ENCODE measurements around the gene PRDM16. TPM values are rescaled to one million over a fixed set of nuclear protein-coding genes. Genes with fewer than 3 reads are reported as not detected.

The PRDM16 gene
- total and polyA plus RNA-seq, 2 of the 8 experiments (the other 6 are each of a cell fraction or from before 2014, with no cell fraction given) = 0.39 to 0.43 TPM

GRCh38 chr1:3217181-3217641 is 148.2 kb downstream of the PRDM16 start (continued):
- TF ChIP-seq PHF8 (conservative IDR thresholded peaks at IDR 0.05; ENCODE audit: low read depth, low read length) = no peak
- TF ChIP-seq CEBPB (IDR thresholded peaks at IDR 0.05; ENCODE audit: low read depth, low read length) = no peak
- no peak for TF ChIP-seq TEAD4 (IDR thresholded peaks at IDR 0.05; ENCODE audit: low read depth, low read length)
- no peak for TF ChIP-seq POLR2AphosphoS5 (IDR thresholded peaks at IDR 0.05; ENCODE audit: low read depth, low read length)
- no peak for TF ChIP-seq TAF1 (IDR thresholded peaks at IDR 0.05; ENCODE audit: low read depth, low read length)
- no peak for TF ChIP-seq RBBP5 (IDR thresholded peaks at IDR 0.05; ENCODE audit: borderline replicate concordance, low read depth, low read length)
- no peak for TF ChIP-seq ASH2L (IDR thresholded peaks at IDR 0.05; ENCODE audit: low read length)
- TF ChIP-seq KDM4A (IDR thresholded peaks at IDR 0.05; ENCODE audit: low read depth, low read length, severe bottlenecking) = no peak

Data from H1 (cell line).